GM12874 (cell line): Measurements from ENCODE around the gene ADCY7.

ENCODE experiments used
- TF ChIP-seq, protein P1 (sequence below): IDR thresholded peaks from 2 replicates; pipeline ENCODE4 v1.5.1; 2011; ENCODE audit warnings: low read depth, mild to moderate bottlenecking, control low read depth, low read length, moderate library complexity; ENCODE audit not compliant: insufficient read depth

Gene ADCY7

DNA sequence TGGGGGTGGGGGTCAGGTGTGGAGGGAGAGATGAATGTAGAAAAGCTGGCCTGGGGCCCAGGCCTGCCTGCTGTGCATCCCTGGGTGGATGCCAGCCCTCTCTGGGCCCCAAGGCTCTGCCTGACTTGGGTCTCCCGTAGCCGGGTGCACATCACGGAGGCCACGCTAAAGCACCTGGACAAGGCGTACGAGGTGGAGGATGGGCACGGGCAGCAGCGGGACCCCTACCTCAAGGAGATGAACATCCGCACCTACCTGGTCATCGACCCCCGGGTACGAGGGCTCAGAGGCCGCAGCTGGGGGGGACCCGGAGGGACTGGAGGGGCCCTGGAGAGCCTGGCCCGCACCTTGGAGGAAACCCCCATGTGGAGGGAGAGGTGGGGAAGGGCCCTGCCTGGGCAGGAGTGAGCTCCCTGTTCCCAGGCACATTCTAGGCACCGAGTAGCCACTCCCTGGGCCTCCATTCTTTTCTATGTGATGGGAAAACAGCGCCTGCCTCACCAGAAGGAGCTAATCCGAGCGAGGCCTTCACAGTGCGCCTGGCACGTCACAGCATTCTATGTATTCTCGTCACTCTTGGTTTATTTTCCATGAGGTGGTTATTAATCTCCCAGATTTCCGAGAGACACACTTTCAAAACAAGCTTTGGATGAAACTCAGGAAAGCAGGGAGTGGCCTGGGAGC, 34.7 kb downstream of the ADCY7 start:
- TF ChIP-seq, protein P1, sequence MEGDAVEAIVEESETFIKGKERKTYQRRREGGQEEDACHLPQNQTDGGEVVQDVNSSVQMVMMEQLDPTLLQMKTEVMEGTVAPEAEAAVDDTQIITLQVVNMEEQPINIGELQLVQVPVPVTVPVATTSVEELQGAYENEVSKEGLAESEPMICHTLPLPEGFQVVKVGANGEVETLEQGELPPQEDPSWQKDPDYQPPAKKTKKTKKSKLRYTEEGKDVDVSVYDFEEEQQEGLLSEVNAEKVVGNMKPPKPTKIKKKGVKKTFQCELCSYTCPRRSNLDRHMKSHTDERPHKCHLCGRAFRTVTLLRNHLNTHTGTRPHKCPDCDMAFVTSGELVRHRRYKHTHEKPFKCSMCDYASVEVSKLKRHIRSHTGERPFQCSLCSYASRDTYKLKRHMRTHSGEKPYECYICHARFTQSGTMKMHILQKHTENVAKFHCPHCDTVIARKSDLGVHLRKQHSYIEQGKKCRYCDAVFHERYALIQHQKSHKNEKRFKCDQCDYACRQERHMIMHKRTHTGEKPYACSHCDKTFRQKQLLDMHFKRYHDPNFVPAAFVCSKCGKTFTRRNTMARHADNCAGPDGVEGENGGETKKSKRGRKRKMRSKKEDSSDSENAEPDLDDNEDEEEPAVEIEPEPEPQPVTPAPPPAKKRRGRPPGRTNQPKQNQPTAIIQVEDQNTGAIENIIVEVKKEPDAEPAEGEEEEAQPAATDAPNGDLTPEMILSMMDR, result no peak

DNA sequence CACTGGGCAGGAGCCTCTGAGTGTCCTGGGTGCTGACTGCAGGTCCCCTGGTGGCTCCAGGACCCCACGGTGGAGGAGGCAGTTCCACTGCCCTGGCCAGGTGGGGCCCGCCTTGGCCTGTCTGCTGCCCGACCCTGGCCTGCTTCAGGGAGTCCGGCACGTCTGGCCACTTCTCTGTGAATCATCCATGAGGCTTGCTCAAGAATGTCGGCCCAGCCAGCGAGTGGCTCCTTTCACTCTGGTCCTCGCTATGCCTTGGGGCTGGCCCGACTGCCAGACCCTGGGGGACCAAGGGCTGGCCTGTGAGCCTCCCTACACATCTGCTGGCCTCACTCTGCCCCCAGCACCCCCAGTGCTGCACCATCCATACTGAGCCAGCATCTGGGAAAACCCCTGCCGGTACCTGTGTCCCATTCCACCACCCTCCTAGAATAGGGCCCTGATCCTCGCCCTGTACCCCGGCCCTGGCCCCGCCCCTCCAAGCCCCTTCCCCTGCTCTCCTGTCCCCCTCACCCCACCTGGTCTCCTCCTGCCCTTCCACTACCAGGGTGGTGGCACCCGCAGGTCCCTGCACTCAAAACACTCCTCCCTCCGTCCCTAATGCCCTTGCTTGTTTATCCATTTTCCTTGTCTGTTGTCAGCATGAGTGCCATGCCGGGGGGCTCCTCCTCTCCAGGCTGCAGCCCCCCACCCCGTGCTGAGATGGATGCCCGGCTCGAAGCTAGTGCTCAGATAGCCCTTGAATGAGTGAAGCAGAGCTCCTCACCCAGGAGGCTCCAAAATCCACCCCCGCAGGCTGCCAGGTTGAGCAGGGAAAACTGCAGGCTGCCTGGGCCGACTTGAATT, 35.5 kb downstream of the ADCY7 start:
- TF ChIP-seq, protein P1, result no peak

DNA sequence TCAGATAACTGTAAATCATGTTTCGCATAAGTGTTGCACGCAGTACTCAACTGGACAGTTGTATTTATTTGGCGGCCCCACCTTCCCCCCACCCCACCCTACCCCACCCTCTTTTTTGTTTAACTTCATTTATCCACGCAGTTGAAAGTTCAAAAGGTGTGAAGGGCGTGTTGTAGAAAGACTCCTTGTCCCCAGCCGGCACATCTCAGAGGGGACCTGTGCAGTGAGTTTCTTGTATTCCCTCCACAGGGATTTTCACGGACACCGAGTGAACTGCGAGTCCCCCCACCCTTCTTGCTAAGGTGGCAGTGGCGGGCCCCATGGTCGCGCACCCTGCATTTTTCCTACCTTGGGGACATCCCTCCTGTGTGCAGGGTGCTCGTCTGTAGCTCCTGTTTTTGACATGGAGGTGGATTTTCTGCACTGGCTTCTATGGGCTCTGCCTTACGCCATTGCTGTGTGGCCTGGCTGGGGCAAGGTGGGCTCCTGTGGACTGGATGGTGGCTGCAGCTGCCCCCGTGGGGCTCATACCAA, 36.2 kb downstream of the ADCY7 start:
- TF ChIP-seq, protein P1, result no peak

DNA sequence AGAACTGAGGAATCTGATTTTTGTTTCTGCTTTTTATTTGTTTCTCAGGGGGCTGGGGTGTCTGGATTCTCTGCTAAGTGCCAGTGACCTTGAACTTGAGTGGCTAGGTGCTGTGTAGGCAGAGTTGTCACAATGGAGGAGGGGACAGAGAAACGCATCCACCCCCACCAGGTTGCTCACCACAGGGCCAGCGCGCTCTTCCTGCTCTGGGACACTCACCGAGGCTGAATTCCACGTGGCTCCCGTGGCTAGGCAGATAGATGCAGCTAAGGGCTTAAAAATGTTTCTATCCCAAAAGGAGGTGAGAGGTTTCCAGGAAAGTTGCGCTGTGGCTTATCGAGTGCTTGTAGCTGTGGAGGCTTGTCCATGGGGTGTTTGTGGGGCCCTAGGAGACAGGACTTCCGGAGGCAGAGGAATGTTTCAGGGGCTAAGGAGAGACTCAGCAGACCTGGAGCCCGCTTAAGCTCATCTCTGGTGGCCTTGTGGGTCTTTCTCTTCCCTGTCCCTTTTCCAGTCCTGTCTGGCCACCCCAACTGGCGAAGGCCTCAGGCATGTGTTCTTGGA, 36.8 kb downstream of the ADCY7 start:
- TF ChIP-seq, protein P1, result no peak

DNA sequence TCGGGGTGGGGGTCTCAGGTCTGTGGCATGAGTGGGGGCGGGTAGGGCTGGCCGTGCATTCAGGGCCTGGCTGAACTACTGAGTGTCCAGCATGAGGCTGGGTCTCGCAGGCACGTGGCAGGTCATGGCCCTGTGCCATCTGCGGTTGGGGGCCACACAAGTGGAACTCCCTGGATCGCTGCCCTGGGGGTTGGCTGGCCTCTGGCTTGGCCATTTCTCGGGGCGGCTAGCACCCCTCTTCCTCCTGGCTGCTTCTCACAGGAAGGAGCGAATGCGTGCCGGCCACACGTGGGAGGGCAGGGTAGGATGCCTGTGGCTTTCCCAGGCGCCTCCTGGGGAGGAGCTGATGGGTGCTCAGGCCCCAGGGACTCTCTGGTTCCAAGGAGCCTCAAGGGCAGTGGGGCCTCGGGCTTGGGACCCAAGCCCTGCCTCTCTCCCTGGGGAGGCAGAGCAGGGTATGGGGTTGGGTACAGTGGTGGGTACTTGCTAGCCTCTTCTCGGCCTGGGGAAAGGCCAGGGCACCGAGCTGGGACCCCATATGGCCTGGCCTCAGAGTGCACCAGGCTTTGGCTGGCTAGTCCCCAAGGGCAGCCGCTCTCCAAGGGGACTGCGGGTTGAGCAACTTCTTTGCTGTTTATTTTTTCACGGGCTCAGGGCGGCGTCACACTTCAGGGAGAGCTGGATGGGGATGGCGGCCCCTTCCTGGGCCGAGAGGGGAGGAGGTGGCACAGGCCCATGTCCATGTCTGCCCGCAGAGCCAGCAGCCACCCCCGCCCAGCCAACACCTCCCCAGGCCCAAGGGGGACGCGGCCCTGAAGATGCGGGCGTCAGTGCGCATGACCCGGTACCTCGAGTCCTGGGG, 37.5 kb downstream of the ADCY7 start:
- TF ChIP-seq, protein P1, result no peak

DNA sequence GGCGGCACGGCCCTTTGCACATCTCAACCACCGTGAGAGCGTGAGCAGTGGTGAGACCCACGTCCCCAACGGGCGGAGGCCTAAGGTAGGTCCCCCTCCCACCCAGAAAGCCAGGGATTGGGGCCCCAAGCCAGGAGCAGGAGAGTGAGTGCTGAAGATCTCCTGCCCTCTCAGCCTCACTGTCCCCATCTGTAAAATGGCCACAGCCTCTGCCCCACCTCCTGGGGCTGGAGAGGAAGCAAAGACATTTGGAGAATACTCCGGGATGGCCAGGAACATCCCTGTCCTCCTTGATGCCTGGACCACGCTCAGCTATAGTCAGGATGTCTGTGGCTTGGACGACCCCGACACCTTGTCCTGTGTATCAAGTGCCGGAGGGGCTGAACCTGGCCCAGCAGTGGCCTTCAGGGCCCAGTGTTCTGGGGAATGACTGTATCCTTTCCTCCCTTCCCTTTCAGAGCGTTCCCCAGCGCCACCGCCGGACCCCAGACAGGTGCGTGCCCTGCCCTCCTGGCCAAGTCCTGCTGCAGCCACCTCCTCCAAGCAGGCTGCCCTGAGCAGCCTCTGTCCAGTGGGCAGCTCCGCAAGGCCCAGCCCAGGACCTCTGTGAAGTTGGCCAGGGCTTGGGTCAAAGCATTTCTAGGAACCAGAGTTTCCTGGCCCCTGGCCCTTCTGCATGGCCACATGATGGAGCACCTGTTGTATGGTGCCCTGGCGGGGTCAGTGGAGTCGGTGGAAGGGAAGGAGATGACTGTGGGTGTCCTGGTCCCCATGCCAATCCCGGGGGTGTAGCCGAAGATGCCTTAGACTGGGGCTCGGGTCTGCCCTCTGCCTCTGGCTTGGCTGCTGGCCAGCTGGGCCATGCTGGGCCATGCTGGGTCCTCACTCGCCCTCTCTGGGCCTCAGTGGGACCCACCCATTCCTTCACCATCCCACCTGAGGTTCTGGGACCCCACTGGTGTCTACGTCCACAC, 38.4 kb downstream of the ADCY7 start:
- TF ChIP-seq, protein P1, result no peak
